Measurements from ENCODE around the gene HBG2. TPM values are rescaled to one million over a fixed set of nuclear protein-coding genes. Genes with fewer than 3 reads are reported as not detected.

Gene HBG2
- not detected in 5 replicates for total RNA-seq (2022; extraction: Qiagen RNA extraction)

DNA sequence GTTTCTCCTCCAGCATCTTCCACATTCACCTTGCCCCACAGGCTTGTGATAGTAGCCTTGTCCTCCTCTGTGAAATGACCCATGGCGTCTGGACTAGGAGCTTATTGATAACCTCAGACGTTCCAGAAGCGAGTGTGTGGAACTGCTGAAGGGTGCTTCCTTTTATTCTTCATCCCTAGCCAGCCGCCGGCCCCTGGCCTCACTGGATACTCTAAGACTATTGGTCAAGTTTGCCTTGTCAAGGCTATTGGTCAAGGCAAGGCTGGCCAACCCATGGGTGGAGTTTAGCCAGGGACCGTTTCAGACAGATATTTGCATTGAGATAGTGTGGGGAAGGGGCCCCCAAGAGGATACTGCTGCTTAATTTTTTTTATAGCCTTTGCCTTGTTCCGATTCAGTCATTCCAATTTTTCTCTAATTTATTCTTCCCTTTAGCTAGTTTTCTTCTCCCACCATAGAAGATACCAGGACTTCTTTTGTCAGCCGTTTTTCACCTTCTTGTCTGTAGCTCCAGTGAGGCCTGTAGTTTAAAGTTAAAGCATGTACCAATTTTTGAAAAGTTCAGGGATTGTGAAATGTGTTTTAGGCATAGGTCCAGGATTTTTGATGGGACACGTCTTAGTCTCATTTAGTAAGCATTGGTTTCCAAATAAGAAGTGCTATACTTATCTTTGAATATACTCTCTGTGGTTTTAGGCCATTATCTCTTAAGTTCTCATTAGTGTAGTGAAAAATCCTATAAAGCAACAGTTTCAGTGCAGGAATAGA is at the start of gene HBG2:
TSS of gene HBG2 (minus strand) at position 136 of the 768 bp plus-strand sequence. CDS start at position 83, 53 bp downstream.

DNA sequence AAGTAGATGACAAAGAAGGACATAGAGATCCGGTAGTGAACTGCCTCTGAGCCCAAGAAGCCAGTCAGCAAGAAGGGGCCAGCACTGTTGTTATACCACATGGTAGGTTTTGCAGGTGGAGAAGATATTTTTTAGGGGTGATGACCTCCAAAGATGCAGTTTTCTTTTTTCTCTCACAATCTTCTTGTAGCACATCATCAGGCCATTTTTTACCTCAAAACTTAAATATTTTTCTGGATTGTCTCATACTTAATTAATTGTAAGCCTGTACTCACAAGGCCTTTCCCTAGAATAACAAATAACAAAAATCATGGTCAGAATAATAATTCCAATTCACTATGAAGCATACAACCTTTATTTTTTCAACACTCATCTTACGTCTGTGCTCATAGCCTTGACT is 47.3 kb upstream of the HBG2 start, which contains the start of gene OR51B4:
TSS of gene OR51B4 (minus strand) at position 101 of the 400 bp plus-strand sequence. CDS start at position 101, 0 bp downstream.

DNA sequence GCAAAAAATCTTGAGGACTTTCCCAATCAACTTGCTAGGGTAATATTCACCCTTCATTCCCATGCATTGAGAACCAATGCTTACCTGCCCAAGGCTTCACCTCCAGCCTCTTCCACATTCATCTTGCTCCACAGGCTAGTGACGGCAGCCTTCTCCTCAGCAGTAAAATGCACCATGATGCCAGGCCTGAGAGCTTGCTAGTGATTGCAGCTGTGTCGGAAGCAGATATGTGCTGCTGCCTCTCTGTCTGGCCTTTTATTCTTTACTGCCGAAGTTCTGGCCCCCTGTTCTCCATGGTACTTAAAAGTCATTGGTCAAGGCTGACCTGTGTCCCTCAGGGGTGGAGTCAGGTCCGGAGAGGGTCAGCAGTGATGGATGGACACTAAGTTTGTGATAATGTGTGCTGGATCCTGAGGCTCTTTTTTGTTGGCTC is 15.2 kb upstream of the HBG2 start, which contains the start of gene HBE1:
TSS of gene HBE1 (minus strand) at position 231 of the 433 bp plus-strand sequence. CDS start at position 176, 55 bp downstream.

DNA sequence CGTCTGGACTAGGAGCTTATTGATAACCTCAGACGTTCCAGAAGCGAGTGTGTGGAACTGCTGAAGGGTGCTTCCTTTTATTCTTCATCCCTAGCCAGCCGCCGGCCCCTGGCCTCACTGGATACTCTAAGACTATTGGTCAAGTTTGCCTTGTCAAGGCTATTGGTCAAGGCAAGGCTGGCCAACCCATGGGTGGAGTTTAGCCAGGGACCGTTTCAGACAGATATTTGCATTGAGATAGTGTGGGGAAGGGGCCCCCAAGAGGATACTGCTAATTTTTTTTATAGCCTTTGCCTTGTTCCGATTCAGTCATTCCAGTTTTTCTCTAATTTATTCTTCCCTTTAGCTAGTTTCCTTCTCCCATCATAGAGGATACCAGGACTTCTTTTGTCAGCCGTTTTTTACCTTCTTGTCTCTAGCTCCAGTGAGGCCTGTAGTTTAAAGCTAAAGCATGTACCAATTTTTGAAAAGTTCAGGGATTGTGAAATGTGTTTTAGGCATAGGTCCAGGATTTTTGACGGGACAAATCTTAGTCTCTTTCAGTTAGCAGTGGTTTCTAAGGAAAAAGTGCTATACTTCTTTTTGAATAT is 4.7 kb downstream of the HBG2 start, which contains the start of gene HBG1:
TSS of gene HBG1 (minus strand) at position 51 of the 590 bp plus-strand sequence. CDS start 53 bp downstream, outside the sequence.

DNA sequence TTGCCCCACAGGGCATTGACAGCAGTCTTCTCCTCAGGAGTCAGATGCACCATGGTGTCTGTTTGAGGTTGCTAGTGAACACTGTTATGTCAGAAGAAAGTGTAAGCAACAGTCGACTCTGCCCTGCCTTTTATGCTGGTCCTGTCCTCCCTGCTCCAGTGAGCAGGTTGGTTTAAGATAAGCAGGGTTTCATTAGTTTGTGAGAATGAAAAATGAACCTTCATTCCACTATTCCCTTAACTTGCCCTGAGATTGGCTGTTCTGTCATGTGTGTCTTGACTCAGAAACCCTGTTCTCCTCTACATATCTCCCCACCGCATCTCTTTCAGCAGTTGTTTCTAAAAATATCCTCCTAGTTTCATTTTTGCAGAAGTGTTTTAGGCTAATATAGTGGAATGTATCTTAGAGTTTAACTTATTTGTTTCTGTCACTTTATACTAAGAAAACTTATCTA is 20.2 kb downstream of the HBG2 start, which contains the start of gene HBD:
TSS of gene HBD (minus strand) at position 103 of the 454 bp plus-strand sequence. CDS start at position 53, 50 bp downstream.

DNA sequence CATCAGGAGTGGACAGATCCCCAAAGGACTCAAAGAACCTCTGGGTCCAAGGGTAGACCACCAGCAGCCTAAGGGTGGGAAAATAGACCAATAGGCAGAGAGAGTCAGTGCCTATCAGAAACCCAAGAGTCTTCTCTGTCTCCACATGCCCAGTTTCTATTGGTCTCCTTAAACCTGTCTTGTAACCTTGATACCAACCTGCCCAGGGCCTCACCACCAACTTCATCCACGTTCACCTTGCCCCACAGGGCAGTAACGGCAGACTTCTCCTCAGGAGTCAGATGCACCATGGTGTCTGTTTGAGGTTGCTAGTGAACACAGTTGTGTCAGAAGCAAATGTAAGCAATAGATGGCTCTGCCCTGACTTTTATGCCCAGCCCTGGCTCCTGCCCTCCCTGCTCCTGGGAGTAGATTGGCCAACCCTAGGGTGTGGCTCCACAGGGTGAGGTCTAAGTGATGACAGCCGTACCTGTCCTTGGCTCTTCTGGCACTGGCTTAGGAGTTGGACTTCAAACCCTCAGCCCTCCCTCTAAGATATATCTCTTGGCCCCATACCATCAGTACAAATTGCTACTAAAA is 27.8 kb downstream of the HBG2 start, which contains the start of gene HBB:
TSS of gene HBB (minus strand) at position 340 of the 579 bp plus-strand sequence. CDS start at position 290, 50 bp downstream.

Other genes with a start within 250 kb of the HBG2 start
- not detected in 5 replicates for gene OR52J3, start 208.3 kb downstream of the HBG2 start, total RNA-seq (2022; extraction: Qiagen RNA extraction)
- gene OR52E2, start 195.2 kb downstream of the HBG2 start, total RNA-seq (2022; extraction: Qiagen RNA extraction): not detected in 5 replicates
- gene OR52E1, start 185.2 kb downstream of the HBG2 start, total RNA-seq (2022; extraction: Qiagen RNA extraction): not detected in 5 replicates
- gene OR52A5, start 116.4 kb downstream of the HBG2 start, total RNA-seq (2022; extraction: Qiagen RNA extraction): not detected in 5 replicates
- gene OR52A1, start 100.0 kb downstream of the HBG2 start, total RNA-seq (2022; extraction: Qiagen RNA extraction): not detected in 5 replicates
- gene OR51V1, start 54.1 kb downstream of the HBG2 start, total RNA-seq (2022; extraction: Qiagen RNA extraction): not detected in 5 replicates
- not detected in 5 replicates for gene HBB, start 27.7 kb downstream of the HBG2 start, total RNA-seq (2022; extraction: Qiagen RNA extraction)
- gene HBD, start 20.3 kb downstream of the HBG2 start, total RNA-seq (2022; extraction: Qiagen RNA extraction): not detected in 5 replicates
- not detected in 5 replicates for gene HBG1, start 4.9 kb downstream of the HBG2 start, total RNA-seq (2022; extraction: Qiagen RNA extraction)
- gene HBE1, start 15.2 kb upstream of the HBG2 start, total RNA-seq (2022; extraction: Qiagen RNA extraction): 0.15 to 0.29 TPM (median 0.21 TPM) in 3 of 5 replicates, not detected in the others
- not detected in 5 replicates for gene OR51B4, start 47.2 kb upstream of the HBG2 start, total RNA-seq (2022; extraction: Qiagen RNA extraction)
- gene OR51B2, start 69.5 kb upstream of the HBG2 start, total RNA-seq (2022; extraction: Qiagen RNA extraction): not detected in 5 replicates
- not detected in 5 replicates for gene OR51B5, start 88.7 kb upstream of the HBG2 start, total RNA-seq (2022; extraction: Qiagen RNA extraction)
- gene OR51B6, start 96.7 kb upstream of the HBG2 start, total RNA-seq (2022; extraction: Qiagen RNA extraction): not detected in 5 replicates
- gene OR51M1, start 129.0 kb upstream of the HBG2 start, total RNA-seq (2022; extraction: Qiagen RNA extraction): not detected in 5 replicates
- gene OR51Q1, start 167.3 kb upstream of the HBG2 start, total RNA-seq (2022; extraction: Qiagen RNA extraction): not detected in 5 replicates
- gene OR51I1, start 186.7 kb upstream of the HBG2 start, total RNA-seq (2022; extraction: Qiagen RNA extraction): not detected in 5 replicates
- not detected in 5 replicates for gene OR51I2, start 194.5 kb upstream of the HBG2 start, total RNA-seq (2022; extraction: Qiagen RNA extraction)
- gene OR52D1, start 233.9 kb upstream of the HBG2 start, total RNA-seq (2022; extraction: Qiagen RNA extraction): not detected in 5 replicates